ENCODE data around the gene SMG7.
A peak's percentile ranks its signal among the peaks of the same experiment; 100 is the strongest.

Gene SMG7

GRCh38 chr1:183514235-183514634 lies 41.9 kb downstream of the SMG7 start:
- Histone ChIP-seq H3K9ac (ENCODE audit: low read length) (no peak overlapping the region), H3K4me1 (ENCODE audit: control insufficient read depth, insufficient read depth, low read length) (peaks cover 15% of the 10 kb centered on the region), H3K4me3 (ENCODE audit: low read depth, low read length) (no peak overlapping the region), H3K9me3 (ENCODE audit: control insufficient read depth, insufficient read depth, low read depth, low read length) (no peaks in the 10 kb centered on the region), H3K27me3 (ENCODE audit: control insufficient read depth, insufficient read depth, low read length) (no peaks in the 10 kb centered on the region), H3K27ac (ENCODE audit: low read depth, low read length) (0 out of 2 replicates have a peak overlapping the region, but pooled peaks have one; percentile 5), H3K36me3 (ENCODE audit: control insufficient read depth, insufficient read depth, low read length) (peaks cover 23% of the 10 kb centered on the region)

GRCh38 chr1:183515002-183515689 lies 42.8 kb downstream of the SMG7 start:
- H3K9ac ChIP-seq (ENCODE audit: low read length): no peak overlapping the region
- no peaks in the 10 kb centered on the region for H3K9me3 ChIP-seq (ENCODE audit: control insufficient read depth, insufficient read depth, low read depth, low read length)
- no peak overlapping the region for H3K4me3 ChIP-seq (ENCODE audit: low read depth, low read length)
- peaks cover 15% of the 10 kb centered on the region for H3K4me1 ChIP-seq (ENCODE audit: control insufficient read depth, insufficient read depth, low read length)
- H3K27ac ChIP-seq (ENCODE audit: low read depth, low read length): no peak overlapping the region
- no peaks in the 10 kb centered on the region for H3K27me3 ChIP-seq (ENCODE audit: control insufficient read depth, insufficient read depth, low read length)
- H3K36me3 ChIP-seq (ENCODE audit: control insufficient read depth, insufficient read depth, low read length): peaks cover 23% of the 10 kb centered on the region

GRCh38 chr1:183516725-183517124 lies 44.4 kb downstream of the SMG7 start:
- Histone ChIP-seq H3K27ac (ENCODE audit: low read depth, low read length) (no peak overlapping the region), H3K9me3 (ENCODE audit: control insufficient read depth, insufficient read depth, low read depth, low read length) (no peaks in the 10 kb centered on the region), H3K36me3 (ENCODE audit: control insufficient read depth, insufficient read depth, low read length) (peaks cover 29% of the 10 kb centered on the region), H3K4me1 (ENCODE audit: control insufficient read depth, insufficient read depth, low read length) (peaks cover 15% of the 10 kb centered on the region), H3K27me3 (ENCODE audit: control insufficient read depth, insufficient read depth, low read length) (no peaks in the 10 kb centered on the region), H3K4me3 (ENCODE audit: low read depth, low read length) (no peak overlapping the region), H3K9ac (ENCODE audit: low read length) (no peak overlapping the region)

- Histone ChIP-seq H3K27me3 (ENCODE audit: control insufficient read depth, insufficient read depth, low read length) (no peaks in the 10 kb centered on the region), H3K4me1 (ENCODE audit: control insufficient read depth, insufficient read depth, low read length) (peaks cover 15% of the 10 kb centered on the region), H3K4me3 (ENCODE audit: low read depth, low read length) (no peak overlapping the region), H3K9ac (ENCODE audit: low read length) (no peak overlapping the region), H3K27ac (ENCODE audit: low read depth, low read length) (no peak overlapping the region), H3K36me3 (ENCODE audit: control insufficient read depth, insufficient read depth, low read length) (peaks cover 30% of the 10 kb centered on the region), H3K9me3 (ENCODE audit: control insufficient read depth, insufficient read depth, low read depth, low read length) (no peaks in the 10 kb centered on the region)
Observed at GRCh38 chr1:183517401-183517800, 45.1 kb downstream of the SMG7 start.

- Histone ChIP-seq H3K27ac (ENCODE audit: low read depth, low read length) (no peak overlapping the region), H3K27me3 (ENCODE audit: control insufficient read depth, insufficient read depth, low read length) (no peaks in the 10 kb centered on the region), H3K4me1 (ENCODE audit: control insufficient read depth, insufficient read depth, low read length) (0 out of 2 replicates have a peak, but pooled peaks cover 1% of the 10 kb centered on the region), H3K9ac (ENCODE audit: low read length) (no peak overlapping the region), H3K4me3 (ENCODE audit: low read depth, low read length) (no peak overlapping the region), H3K36me3 (ENCODE audit: control insufficient read depth, insufficient read depth, low read length) (peaks cover 41% of the 10 kb centered on the region), H3K9me3 (ENCODE audit: control insufficient read depth, insufficient read depth, low read depth, low read length) (no peaks in the 10 kb centered on the region)
Observed at GRCh38 chr1:183520379-183520778, 48.1 kb downstream of the SMG7 start.

- Histone ChIP-seq H3K4me3 (ENCODE audit: low read depth, low read length) (no peak overlapping the region), H3K9me3 (ENCODE audit: control insufficient read depth, insufficient read depth, low read depth, low read length) (no peaks in the 10 kb centered on the region), H3K36me3 (ENCODE audit: control insufficient read depth, insufficient read depth, low read length) (peaks cover 44% of the 10 kb centered on the region), H3K27me3 (ENCODE audit: control insufficient read depth, insufficient read depth, low read length) (no peaks in the 10 kb centered on the region), H3K4me1 (ENCODE audit: control insufficient read depth, insufficient read depth, low read length) (no peaks in the 10 kb centered on the region), H3K9ac (ENCODE audit: low read length) (no peak overlapping the region), H3K27ac (ENCODE audit: low read depth, low read length) (no peak overlapping the region)
Observed at GRCh38 chr1:183522104-183522503, 49.8 kb downstream of the SMG7 start.

- Histone ChIP-seq H3K4me1 (ENCODE audit: control insufficient read depth, insufficient read depth, low read length) (no peaks in the 10 kb centered on the region), H3K9me3 (ENCODE audit: control insufficient read depth, insufficient read depth, low read depth, low read length) (no peaks in the 10 kb centered on the region), H3K27ac (ENCODE audit: low read depth, low read length) (no peak overlapping the region), H3K36me3 (ENCODE audit: control insufficient read depth, insufficient read depth, low read length) (peaks cover 69% of the 10 kb centered on the region), H3K4me3 (ENCODE audit: low read depth, low read length) (no peak overlapping the region), H3K9ac (ENCODE audit: low read length) (no peak overlapping the region), H3K27me3 (ENCODE audit: control insufficient read depth, insufficient read depth, low read length) (no peaks in the 10 kb centered on the region)
Observed at GRCh38 chr1:183528577-183528976, 56.3 kb downstream of the SMG7 start.

GRCh38 chr1:183533617-183534174 lies 61.4 kb downstream of the SMG7 start:
- Histone ChIP-seq H3K27me3 (ENCODE audit: control insufficient read depth, insufficient read depth, low read length) (no peaks in the 10 kb centered on the region), H3K4me3 (ENCODE audit: low read depth, low read length) (no peak overlapping the region), H3K27ac (ENCODE audit: low read depth, low read length) (no peak overlapping the region), H3K4me1 (ENCODE audit: control insufficient read depth, insufficient read depth, low read length) (no peaks in the 10 kb centered on the region), H3K9me3 (ENCODE audit: control insufficient read depth, insufficient read depth, low read depth, low read length) (no peaks in the 10 kb centered on the region), H3K9ac (ENCODE audit: low read length) (no peak overlapping the region), H3K36me3 (ENCODE audit: control insufficient read depth, insufficient read depth, low read length) (peaks cover 82% of the 10 kb centered on the region)

- Histone ChIP-seq H3K4me3 (ENCODE audit: low read depth, low read length) (no peak overlapping the region), H3K4me1 (ENCODE audit: control insufficient read depth, insufficient read depth, low read length) (no peaks in the 10 kb centered on the region), H3K9me3 (ENCODE audit: control insufficient read depth, insufficient read depth, low read depth, low read length) (no peaks in the 10 kb centered on the region), H3K9ac (ENCODE audit: low read length) (no peak overlapping the region), H3K36me3 (ENCODE audit: control insufficient read depth, insufficient read depth, low read length) (peaks cover 82% of the 10 kb centered on the region), H3K27ac (ENCODE audit: low read depth, low read length) (no peak overlapping the region), H3K27me3 (ENCODE audit: control insufficient read depth, insufficient read depth, low read length) (no peaks in the 10 kb centered on the region)
Observed at GRCh38 chr1:183537405-183537804, 65.1 kb downstream of the SMG7 start.

GRCh38 chr1:183543619-183544204 lies 71.4 kb downstream of the SMG7 start:
- Histone ChIP-seq H3K9me3 (ENCODE audit: control insufficient read depth, insufficient read depth, low read depth, low read length) (no peaks in the 10 kb centered on the region), H3K27ac (ENCODE audit: low read depth, low read length) (no peak overlapping the region), H3K36me3 (ENCODE audit: control insufficient read depth, insufficient read depth, low read length) (peaks cover 82% of the 10 kb centered on the region), H3K4me1 (ENCODE audit: control insufficient read depth, insufficient read depth, low read length) (peaks cover 18% of the 10 kb centered on the region; the same call in 1 of the 2 replicates), H3K27me3 (ENCODE audit: control insufficient read depth, insufficient read depth, low read length) (no peaks in the 10 kb centered on the region), H3K9ac (ENCODE audit: low read length) (no peak overlapping the region), H3K4me3 (ENCODE audit: low read depth, low read length) (no peak overlapping the region)

GRCh38 chr1:183544598-183545297 lies 72.4 kb downstream of the SMG7 start:
- Histone ChIP-seq H3K9me3 (ENCODE audit: control insufficient read depth, insufficient read depth, low read depth, low read length) (no peaks in the 10 kb centered on the region), H3K36me3 (ENCODE audit: control insufficient read depth, insufficient read depth, low read length) (peaks cover 84% of the 10 kb centered on the region), H3K27ac (ENCODE audit: low read depth, low read length) (no peak overlapping the region)

More at GRCh38 chr1:183544598-183545297, 72.4 kb downstream of the SMG7 start:
- no peak overlapping the region for H3K9ac ChIP-seq (ENCODE audit: low read length)
- H3K4me1 ChIP-seq (ENCODE audit: control insufficient read depth, insufficient read depth, low read length): peaks cover 18% of the 10 kb centered on the region; the same call in 1 of the 2 replicates
- H3K4me3 ChIP-seq (ENCODE audit: low read depth, low read length): no peak overlapping the region
- H3K27me3 ChIP-seq (ENCODE audit: control insufficient read depth, insufficient read depth, low read length): no peaks in the 10 kb centered on the region

Measured in HUES6 (cell line).